Measurements from ENCODE around the gene CACNA2D3. TPM values are rescaled to one million over a fixed set of nuclear protein-coding genes. Genes with fewer than 3 reads are reported as not detected.

The CACNA2D3 gene
- total and polyA plus RNA-seq, 2 experiments from 2014 or later, result 1.1 to 2.5 TPM

- H3K9me2 ChIP-seq (replicated peaks; ENCODE audit: insufficient read depth), result no peaks in the 10 kb centered on the region
- no peaks in the 10 kb centered on the region for H3K9me3 ChIP-seq (ENCODE audit: low read depth)
- no peaks in the 10 kb centered on the region for H3K36me3 ChIP-seq (replicated peaks; ENCODE audit: insufficient read depth, low read depth)
- H3K79me2 ChIP-seq, result no peaks in the 10 kb centered on the region
- no peaks in the 10 kb centered on the region for H3K27me3 ChIP-seq
- H3K4me3 ChIP-seq, result no peak overlapping the region
- no peaks in the 10 kb centered on the region for H4K20me1 ChIP-seq (ENCODE audit: insufficient read depth, poor library complexity, severe bottlenecking)
- no peak for DNase-seq (ENCODE audit: low spot score)
- H3K4me2 ChIP-seq, result no peak overlapping the region
- H2AFZ ChIP-seq, result no peak overlapping the region
- no peaks in the 10 kb centered on the region for H3K4me1 ChIP-seq (ENCODE audit: insufficient read depth)
- H3K27ac ChIP-seq, result no peak overlapping the region
- WGBS (ENCODE audit: low lambda C conversion rate, missing lambda C conversion rate), result 93% methylated on average over 2 of the region's 2 CpGs
- no peak for TF ChIP-seq EZH2 (IDR thresholded peaks at IDR 0.05; ENCODE audit: borderline replicate concordance)
- TF ChIP-seq EZH2phosphoT487 (IDR thresholded peaks at IDR 0.05; ENCODE audit: low read depth, severe bottlenecking, unreplicated experiment), result no peak
- TF ChIP-seq CTCF (IDR thresholded peaks at IDR 0.05; ENCODE audit: poor library complexity), result no peak
Measured at GRCh38 chr3:54514006-54514405, 391.7 kb downstream of the CACNA2D3 start.

DNA sequence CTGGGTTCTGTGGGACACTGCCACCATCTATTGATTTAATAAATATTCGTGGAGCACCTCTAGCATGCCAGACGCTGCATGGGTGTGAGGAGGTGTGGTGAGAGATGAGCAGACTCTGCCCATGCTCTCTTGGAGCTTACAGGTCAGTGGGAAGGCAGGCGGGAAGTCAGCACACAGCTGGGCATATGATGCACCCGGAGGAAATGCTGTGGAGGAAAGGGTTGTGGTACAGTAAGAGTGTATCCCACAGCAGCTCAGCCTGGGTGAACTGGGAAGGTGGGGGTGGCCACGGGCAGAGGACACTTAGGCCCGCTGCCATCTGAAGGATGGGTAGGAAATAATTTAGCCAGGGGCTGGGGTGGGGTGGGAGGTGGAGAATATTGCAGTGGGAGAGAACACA, 392.1 kb downstream of the CACNA2D3 start:
- Histone ChIP-seq H3K36me3 (replicated peaks; ENCODE audit: insufficient read depth, low read depth) (no peaks in the 10 kb centered on the region), H4K20me1 (ENCODE audit: insufficient read depth, poor library complexity, severe bottlenecking) (no peaks in the 10 kb centered on the region), H3K9me2 (replicated peaks; ENCODE audit: insufficient read depth) (no peaks in the 10 kb centered on the region), H3K4me3 (no peak overlapping the region), H3K27ac (no peak overlapping the region), H2AFZ (no peak overlapping the region), H3K4me1 (ENCODE audit: insufficient read depth) (no peaks in the 10 kb centered on the region), H3K27me3 (no peaks in the 10 kb centered on the region), H3K9me3 (ENCODE audit: low read depth) (no peaks in the 10 kb centered on the region), H3K4me2 (no peak overlapping the region), H3K79me2 (no peaks in the 10 kb centered on the region)
- TF ChIP-seq CTCF (IDR thresholded peaks at IDR 0.05; ENCODE audit: poor library complexity), result no peak
- TF ChIP-seq EZH2 (IDR thresholded peaks at IDR 0.05; ENCODE audit: borderline replicate concordance), result no peak
- TF ChIP-seq EZH2phosphoT487 (IDR thresholded peaks at IDR 0.05; ENCODE audit: low read depth, severe bottlenecking, unreplicated experiment), result no peak
- 92% methylated on average over 6 of the region's 6 CpGs for WGBS (ENCODE audit: low lambda C conversion rate, missing lambda C conversion rate)
- DNase-seq (ENCODE audit: low spot score), result no peak

DNA sequence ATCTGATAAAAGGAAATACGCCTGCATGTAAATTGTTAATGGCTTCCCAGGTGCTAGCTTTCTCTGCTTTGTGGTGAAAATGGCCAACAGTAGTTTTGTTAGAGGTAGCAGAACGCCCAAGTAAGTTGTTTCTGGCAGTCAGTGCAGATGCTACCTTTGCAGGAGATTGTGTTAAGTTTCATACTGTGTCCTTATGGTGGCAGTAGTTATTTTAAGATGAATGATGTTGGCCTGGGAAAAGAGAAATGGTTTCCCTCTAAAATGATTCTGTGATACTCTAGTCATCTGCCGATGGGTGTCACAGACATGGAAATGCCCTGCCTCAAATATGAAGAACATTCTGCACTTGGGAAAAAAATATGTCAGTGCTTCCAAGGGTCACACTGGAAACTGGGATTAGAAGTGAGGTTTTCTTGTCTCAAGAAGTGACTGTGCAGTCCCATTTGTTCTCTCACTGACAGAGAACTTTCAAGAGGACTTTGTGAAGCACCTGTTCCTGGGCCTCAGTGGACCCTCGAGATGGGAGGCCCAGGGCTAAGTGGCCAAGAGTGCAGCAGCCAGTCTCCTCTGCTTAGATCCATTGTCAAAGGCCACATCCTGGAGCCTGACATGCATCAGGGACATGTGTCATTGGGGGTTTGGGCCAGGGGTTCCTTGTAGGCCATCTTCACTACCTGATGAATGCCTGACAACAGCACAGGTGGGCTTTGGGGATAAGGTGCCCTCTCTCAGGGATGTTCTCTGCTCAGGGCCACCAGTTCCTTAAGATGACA, 393.3 kb downstream of the CACNA2D3 start:
- WGBS (ENCODE audit: low lambda C conversion rate, missing lambda C conversion rate), result 77% methylated on average over 4 of the region's 4 CpGs
- H3K36me3 ChIP-seq (replicated peaks; ENCODE audit: insufficient read depth, low read depth), result no peaks in the 10 kb centered on the region
- no peak for TF ChIP-seq EZH2 (IDR thresholded peaks at IDR 0.05; ENCODE audit: borderline replicate concordance)
- no peak for TF ChIP-seq EZH2phosphoT487 (IDR thresholded peaks at IDR 0.05; ENCODE audit: low read depth, severe bottlenecking, unreplicated experiment)
- no peak for TF ChIP-seq CTCF (IDR thresholded peaks at IDR 0.05; ENCODE audit: poor library complexity)
- H3K4me1 ChIP-seq (ENCODE audit: insufficient read depth), result no peaks in the 10 kb centered on the region
- H3K9me3 ChIP-seq (ENCODE audit: low read depth), result no peaks in the 10 kb centered on the region
- no peaks in the 10 kb centered on the region for H3K27me3 ChIP-seq
- H3K4me3 ChIP-seq, result no peak overlapping the region
- H3K27ac ChIP-seq, result no peak overlapping the region
- H2AFZ ChIP-seq, result no peak overlapping the region
- no peak overlapping the region for H3K4me2 ChIP-seq
- H3K79me2 ChIP-seq, result no peaks in the 10 kb centered on the region
- H3K9me2 ChIP-seq (replicated peaks; ENCODE audit: insufficient read depth), result no peaks in the 10 kb centered on the region
- no peak for DNase-seq (ENCODE audit: low spot score)
- no peaks in the 10 kb centered on the region for H4K20me1 ChIP-seq (ENCODE audit: insufficient read depth, poor library complexity, severe bottlenecking)

All from hepatocyte (in vitro differentiated cells).